ENCODE data around the gene MAD1L1.
"Not testable (repeated sequence)": the region's sequence is repeated elsewhere in the genome, so short reads cannot be mapped to it uniquely, and the experiment has no call there.

The MAD1L1 gene

GRCh38 chr7:1885465-1886226, 347.1 kb downstream of the MAD1L1 start:
- DNase-seq, result no peak

- no peak for DNase-seq
These were observed 348.0 kb downstream of the MAD1L1 start for GRCh38 chr7:1884583-1885350.

DNA sequence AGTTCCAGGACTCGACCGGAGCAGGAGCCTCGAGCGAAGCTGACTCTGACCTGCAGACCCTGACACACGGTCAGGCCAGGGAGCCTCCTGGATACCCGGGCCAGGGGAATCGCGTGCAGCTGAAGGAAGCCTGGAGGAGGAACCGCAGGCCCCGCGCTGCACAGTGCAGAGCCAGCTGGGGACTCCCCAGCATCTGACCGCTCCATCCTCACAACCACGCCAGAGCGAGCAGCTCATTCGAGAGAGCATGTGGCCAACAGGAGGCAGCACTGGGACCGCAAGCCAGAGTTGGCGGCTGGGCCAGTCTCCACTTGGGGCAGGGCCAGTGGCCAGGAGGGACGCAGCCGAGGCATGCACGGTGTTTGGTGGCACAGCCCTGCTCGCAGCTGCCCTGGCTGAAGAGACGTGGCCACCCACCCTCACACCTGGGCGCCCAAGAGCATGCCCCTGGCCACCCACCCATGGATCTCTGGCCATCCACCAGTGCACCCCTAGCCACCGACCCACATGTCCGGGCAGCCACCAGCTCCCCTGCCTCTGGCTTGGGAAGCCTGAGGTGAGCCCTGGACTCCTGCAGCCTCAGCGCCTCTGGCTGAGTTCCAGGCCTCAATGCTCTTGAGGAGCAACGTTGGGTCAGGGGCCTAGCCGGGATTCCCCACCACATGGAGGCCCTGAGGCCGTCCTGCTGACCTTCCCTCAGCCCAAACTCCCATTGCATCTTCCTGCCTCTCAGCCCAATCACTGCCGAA, 348.7 kb downstream of the MAD1L1 start:
- DNase-seq, result no peak

GRCh38 chr7:1883031-1883761, 349.5 kb downstream of the MAD1L1 start:
- DNase-seq, result peak; percentile 95

DNA sequence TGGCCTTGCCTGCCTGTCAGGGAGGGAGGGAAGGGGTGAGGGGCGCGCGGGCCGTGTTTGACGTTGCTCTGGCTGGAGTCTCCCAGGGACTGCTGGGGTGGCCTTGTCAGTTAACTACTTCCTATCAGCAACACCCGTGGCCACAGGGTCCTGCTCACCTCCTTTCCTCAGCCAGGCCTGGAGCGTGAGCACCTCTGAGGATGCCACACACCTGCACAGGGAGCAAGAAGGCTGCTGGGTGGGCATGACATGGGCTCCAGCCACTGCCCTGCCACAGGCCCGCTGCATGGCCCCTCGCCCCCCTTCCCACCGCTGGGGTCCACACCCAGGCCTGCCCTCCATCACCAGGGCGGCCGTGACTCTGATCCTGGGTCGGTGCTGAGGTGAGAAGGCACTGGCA, 350.3 kb downstream of the MAD1L1 start:
- DNase-seq, result no peak

DNA sequence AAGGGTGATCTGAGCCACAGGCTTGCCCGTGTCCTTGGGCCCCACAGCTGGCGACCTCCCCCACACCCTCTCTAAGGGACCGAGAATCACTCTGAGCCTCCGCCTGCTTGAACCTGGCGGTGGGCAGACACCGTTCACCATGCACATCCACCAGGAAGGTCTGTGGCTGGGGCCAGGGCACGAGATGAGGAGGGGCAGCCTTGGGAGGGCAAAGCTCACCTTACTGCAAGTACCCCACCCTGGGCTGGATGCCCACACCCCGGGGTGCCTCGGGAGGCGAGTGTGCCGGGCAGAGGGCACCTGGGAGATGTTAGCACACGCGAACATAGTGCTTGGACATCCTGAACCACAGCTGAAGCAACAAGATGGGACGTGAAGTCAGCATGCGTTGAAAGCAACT, 350.8 kb downstream of the MAD1L1 start:
- no peak for DNase-seq

DNA sequence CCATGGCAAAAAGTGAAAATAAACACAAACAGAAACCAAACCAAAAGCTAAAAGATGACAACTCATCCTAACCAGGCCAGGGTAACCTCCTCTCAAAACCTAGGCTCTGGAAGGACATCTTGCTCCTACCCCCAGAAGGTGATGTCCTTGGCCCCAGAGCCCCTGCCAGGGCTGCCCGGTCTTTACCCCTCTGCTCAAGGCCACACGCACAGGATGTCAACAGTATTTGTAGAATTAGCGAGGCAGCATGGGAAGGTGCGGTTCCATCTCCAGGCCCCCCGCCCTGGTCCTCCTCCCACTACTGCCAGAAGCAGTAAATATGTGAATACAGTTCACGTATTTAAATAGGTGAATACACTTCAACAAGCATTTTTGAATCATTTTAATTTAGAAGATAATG, 356.1 kb downstream of the MAD1L1 start:
- DNase-seq, result not testable (repeated sequence)

DNA sequence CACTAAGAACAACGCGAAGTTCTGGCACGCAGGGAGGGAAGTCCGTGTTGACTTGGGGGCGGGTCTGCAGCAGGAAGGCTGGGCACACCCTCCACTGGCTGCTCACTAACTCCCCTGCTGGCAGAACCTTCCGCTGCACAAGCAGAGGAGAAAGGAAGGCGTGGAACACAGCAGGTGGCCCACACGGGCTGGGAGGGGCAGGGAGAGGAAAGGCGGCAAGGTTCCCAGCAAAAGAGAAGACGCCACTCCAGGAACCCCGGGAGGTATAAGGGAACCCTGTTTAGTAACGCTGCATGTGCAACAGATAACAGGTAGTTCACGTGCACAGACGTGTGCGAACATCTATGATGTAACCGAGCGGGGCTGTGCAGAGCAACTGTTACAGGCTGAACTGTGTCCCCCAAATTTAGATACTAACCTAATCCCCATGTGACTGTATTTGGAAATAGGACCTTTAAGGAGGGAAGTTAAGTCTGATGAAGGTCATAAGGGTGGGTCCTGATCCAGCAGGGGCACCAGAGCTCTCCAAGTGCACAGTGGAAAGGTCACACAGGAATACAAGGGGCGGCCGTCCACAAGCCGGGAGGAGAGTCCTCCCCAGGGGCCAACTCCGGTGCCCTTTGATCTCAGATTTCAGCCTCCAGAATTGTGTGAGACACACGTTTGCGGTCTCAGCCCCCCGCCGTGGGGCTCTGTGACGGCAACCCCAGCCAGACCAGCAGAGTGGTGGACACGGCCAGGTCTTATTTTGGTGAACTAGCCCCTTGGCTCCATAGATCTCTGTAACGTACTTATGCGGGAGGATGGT, 357.1 kb downstream of the MAD1L1 start:
- not testable (repeated sequence) for DNase-seq

GRCh38 chr7:1874590-1875391, 358.0 kb downstream of the MAD1L1 start:
- not testable (repeated sequence) for DNase-seq

- DNase-seq, result no peak
These were observed 358.7 kb downstream of the MAD1L1 start for GRCh38 chr7:1873857-1874589.

DNA sequence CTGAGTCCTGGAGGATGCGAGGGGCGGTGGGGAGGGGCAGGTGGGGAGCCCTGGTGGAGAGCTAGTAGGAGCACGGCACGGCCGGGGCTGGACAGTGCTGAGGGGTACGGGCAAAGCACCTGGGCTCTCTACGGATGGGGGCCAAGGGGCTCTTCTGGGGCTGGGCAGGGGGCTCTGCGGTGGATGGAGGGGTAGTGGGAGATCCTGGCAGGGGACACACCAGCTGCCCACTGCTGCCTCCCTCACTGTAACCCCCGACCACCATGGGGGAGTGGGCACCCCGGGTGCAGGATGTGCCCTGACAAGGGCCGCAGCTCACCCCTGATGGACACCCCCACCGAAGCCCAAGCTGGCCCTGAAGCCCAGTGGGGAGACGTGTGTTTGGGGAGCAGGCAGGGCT, 359.3 kb downstream of the MAD1L1 start:
- no peak for DNase-seq

GRCh38 chr7:1873070-1873405, 359.7 kb downstream of the MAD1L1 start:
- DNase-seq, result no peak

DNA sequence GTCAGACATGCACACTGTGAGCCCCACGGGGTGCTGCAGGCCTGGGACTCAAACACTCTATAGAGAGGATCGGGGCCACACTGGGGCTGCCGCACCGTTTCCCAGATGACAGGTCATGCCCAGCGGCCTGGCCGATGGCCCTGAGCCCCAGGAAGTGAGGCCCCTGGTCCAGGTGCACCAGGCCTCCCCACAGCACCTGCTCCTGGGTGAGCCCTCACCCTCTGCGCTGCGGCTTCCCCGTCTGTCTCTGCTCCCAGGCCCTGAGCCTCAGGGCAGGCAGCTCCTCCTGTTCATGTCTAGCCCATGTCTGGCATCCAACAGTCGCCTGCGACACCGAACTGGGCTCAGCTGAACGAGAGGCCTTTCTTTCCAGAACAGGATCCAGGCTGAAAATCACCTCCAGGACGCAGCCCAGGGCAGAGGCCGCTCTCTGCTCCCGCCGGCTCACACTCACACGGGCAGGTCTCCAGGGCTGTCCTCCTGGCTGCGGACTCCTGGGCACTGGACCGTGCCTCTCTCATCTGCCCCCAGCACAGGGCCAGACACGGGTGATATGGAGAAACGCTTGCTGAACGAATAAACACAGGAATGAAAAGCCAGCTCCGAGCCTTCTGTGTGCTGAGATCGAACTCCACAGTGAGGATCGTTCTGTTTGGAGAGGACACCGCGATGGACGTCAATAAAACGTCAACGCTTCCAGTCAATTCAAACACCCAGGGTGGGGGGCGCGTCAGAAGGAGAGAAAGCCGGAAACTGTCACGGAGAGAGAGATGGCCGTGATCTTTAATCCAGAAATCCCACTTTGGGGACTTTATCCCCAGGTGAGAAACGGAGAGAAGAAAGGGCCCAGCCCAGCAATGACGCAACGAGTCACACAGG, 360.3 kb downstream of the MAD1L1 start:
- no peak for DNase-seq

GRCh38 chr7:1869452-1870130, 363.2 kb downstream of the MAD1L1 start:
- DNase-seq, result no peak

DNA sequence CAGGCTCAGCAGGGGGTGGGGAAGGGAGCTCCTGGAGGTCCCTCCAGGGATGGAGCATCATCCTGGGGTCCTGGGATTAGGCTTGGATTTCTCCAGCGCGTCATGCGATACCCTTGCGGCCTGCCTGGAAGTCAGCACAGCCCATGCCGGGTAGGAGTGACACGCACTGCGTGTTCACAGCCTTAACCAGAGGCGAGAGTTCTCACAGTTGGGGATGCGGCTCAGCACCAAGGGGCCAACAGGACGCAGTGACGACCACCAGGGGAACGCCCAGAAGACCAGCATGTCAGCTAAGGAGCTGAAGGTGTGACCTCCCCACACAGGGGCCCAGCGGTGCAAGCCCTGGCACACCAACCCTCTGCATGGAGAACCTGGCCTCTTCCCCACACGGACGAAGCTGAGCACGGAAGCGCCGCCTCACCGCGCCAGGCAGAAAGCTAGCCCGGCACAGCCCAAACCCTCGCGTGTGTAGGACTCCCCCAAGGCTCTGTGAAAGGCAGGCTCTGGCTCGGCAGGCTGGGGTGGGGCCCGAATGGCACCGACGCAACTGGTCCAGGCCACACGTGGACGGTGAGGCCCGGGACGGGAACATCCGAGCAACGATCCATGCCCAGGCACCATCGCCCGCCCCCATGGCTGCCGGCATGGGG, 364.1 kb downstream of the MAD1L1 start:
- DNase-seq, result no peak

DNA sequence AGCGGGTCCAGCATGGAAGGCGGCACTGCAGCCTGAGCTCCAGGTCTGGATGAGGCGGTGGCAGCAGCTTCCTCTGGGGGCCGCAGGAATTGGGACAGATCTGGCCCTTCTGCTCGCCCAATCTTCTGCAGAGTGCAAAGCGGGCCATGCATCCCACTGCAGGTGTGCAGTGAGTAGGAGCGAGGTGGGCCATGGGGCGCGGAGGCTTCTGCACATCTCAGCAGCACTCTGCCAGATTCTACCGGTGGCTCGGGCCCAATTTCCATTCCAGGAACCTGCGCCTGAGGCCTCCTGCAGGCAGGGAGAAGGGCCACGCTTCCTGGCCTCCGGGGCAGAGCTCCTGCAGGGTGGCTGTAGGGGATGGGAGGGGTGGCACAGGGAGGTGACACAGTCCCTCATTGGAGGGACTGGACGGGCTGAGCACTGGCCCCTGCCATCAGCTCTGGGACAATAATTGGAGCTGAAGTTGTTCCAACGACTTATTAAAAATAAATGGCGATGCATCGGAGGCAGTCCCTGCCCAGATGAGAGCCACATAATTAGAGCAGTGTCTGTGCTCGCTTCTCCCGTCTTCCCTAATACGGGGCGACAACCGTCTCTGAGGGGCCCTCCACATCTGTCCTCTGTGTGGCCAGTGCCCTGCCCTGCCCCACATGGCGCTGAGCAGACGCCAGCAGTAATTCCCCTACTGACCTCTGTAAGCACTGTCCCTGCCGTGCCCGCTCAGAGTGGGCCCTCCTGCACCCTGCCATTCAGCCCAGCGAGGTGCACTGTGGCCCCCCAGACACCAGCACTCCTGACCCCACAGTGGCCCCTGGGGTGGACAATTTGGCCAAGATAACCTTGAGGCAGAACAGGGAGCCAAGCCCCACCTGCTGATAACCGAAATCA, 365.1 kb downstream of the MAD1L1 start:
- no peak for DNase-seq

DNA sequence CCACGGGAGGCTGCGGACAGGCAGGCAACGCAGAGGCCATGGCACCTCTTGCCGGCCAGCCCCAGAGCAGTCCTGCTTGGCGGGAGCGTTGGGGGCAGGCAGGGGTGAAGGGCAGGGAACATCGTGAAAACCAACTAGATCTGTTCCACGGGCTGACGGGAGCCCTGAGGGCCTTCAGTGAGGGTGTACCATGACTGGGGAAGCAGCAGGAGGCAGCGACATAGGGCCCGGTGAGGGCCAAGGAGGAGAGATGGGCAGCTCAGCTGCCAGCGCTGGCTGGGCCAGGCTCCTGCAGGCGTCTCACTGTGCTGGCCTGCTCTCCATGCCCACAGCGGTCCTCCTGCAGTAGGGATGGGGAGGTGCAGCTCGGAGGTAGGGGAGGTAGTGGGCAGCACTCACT, 366.1 kb downstream of the MAD1L1 start:
- DNase-seq, result no peak

Measured in fibroblast of skin of right biceps (primary cell).